Suppressor macrophage treated with lipopolysaccharide for 1 hour (primary cell): ENCODE measurements around the gene PC.
"Not testable (repeated sequence)": the region's sequence is repeated elsewhere in the genome, so short reads cannot be mapped to it uniquely, and the experiment has no call there.

Experiments
- DNase-seq, 3 donors: peaks; one replicate each; pipeline ENCODE4 v3.0.0-alpha.2; 2020 to 2022

The PC gene, protein sequence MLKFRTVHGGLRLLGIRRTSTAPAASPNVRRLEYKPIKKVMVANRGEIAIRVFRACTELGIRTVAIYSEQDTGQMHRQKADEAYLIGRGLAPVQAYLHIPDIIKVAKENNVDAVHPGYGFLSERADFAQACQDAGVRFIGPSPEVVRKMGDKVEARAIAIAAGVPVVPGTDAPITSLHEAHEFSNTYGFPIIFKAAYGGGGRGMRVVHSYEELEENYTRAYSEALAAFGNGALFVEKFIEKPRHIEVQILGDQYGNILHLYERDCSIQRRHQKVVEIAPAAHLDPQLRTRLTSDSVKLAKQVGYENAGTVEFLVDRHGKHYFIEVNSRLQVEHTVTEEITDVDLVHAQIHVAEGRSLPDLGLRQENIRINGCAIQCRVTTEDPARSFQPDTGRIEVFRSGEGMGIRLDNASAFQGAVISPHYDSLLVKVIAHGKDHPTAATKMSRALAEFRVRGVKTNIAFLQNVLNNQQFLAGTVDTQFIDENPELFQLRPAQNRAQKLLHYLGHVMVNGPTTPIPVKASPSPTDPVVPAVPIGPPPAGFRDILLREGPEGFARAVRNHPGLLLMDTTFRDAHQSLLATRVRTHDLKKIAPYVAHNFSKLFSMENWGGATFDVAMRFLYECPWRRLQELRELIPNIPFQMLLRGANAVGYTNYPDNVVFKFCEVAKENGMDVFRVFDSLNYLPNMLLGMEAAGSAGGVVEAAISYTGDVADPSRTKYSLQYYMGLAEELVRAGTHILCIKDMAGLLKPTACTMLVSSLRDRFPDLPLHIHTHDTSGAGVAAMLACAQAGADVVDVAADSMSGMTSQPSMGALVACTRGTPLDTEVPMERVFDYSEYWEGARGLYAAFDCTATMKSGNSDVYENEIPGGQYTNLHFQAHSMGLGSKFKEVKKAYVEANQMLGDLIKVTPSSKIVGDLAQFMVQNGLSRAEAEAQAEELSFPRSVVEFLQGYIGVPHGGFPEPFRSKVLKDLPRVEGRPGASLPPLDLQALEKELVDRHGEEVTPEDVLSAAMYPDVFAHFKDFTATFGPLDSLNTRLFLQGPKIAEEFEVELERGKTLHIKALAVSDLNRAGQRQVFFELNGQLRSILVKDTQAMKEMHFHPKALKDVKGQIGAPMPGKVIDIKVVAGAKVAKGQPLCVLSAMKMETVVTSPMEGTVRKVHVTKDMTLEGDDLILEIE

DNA sequence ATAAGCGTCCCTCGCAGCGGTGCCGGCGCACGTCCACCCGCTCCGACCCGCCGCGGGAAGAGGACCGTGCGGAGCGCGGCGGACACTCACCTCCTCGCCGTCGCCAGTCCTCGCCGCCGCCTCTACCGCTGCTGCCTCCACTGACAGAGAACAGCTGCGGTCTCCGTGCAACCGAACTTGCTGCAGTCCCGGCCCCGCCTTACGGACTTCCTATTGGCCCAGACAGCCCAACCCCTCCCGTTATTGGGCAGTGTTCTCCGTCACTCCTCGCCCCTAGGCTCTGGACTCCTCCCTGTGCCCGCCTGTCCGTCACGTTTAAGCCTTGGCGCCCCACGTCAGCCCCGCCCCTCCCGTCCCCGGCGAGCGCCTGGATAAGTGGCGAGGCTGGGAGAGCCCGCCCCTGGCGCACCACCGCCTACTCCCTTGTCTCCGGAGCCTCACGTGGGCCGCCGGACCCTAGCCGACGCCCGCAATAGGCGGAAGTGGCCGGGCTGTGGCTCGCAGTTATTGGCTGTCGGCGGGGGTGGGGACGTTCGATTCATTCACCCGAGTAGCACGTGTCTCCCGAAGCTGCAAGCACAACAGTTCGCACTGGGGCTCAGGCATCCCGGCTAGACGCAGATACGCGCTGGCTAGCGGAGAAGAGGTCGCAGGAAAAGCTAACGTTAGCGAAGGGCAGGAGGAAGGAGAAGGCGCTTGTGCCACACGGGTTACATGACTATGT is at the start of gene PC:
Gene PC (minus strand): TSS at position 152 of the 724 bp plus-strand sequence. CDS start 86,224 bp downstream, outside the sequence.
- DNase-seq = peak; percentile 99

DNA sequence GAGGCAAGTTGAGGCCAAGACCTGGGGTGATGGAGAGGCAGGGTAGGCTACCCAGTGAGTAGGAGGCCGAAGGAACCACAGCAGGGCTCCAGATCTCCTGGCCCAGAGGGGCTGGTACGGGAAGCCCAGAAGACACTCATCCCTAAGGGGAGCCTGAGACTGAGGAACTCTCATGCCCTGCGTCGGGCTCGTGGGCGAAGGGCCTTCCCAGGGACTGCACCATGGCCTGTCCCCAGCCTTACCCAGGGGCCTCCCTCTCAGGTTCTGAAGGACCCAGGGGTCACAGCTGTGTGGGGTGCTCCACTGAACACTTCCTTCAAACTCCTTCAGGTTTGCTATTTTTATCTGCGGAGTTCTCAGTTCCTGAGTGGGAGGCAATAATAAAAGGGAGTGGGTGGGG is 48.9 kb upstream of the PC start:
- peak; percentile 59 to 84 (median 75) for DNase-seq

DNA sequence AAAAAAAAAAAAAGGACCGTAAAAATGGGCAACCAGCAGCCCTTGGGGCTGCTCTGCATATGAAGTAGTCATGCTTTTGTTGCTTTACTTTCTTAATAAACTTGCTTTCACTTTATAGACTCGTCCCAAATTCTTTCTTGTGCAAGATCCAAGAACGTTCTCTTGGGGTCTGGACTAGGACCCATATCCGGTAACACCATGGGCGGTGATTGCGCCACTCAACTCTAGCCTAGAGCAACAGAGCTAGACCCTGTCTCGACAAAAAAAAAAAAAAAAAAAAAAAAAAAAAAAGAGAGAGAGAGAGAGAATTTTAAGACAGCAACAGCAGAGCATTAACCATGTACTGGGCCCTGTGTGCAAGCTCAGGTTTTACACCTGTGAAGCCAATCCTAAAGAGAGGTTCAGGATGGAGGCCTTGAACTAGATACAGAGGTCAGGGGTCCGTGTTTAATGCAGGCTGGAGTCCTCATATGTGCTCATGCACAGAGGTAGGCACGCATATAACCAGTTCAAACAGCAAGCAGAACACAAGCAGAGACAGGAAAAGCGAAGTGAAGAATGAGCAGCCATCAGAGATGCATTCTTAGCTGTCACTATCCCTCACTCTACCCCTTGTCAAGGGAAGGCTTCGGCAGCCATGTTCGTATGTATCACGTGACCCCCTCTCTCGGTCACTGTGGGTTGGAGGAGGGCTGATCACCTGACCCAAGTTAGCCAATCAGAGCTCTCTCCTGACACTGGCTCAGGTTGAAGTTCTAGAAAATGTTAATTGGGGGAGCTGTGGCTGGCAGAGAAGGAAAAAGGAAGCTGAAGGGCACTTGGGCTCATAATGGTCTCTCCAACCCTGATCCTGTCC is 48.1 kb upstream of the PC start:
- DNase-seq = peak in 1 of 3 donors; percentile 28

DNA sequence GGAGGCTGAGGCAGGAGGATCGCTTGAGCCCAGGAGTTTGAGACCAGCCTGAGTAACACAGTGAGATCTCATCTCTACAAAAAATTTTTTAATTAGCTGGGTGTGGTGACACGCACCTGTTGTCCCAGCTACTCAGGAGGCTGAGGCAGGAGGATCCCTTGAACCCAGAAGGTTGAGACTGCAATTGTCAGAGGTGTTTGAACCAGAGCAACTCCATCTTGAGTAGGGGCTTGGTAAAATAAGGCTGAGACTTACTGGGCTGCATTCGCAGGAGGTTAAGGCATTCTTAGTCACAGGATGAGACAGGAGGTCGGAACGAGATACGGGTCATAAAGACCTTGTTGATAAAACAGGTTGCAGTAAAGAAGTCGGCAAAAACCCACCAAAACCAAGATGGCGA is 47.0 kb upstream of the PC start:
- not testable (repeated sequence) for DNase-seq

DNA sequence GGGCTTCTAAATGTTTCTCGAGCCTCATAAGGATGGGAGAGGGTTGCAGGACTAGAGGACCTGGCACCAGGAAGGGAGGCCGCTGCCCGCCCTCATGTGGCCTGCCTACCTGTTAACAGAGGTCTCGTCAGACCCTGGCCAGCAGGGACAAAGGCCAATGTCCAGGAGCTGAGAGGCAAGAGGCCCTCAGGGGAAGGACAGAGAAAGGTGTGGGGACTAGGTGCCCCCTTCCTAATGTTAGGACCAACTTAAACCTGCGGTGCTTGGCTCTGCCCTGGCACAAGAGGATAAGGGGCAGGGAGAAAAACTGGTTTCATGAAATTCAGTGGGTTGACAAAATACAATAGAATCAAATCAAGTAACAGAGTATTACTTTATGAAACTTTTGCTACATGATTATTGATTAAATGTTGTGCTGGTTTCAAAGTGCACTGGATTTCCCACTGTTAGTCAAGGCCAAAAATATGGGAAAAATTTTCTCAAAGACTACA is 44.8 kb upstream of the PC start:
- no peak for DNase-seq

DNA sequence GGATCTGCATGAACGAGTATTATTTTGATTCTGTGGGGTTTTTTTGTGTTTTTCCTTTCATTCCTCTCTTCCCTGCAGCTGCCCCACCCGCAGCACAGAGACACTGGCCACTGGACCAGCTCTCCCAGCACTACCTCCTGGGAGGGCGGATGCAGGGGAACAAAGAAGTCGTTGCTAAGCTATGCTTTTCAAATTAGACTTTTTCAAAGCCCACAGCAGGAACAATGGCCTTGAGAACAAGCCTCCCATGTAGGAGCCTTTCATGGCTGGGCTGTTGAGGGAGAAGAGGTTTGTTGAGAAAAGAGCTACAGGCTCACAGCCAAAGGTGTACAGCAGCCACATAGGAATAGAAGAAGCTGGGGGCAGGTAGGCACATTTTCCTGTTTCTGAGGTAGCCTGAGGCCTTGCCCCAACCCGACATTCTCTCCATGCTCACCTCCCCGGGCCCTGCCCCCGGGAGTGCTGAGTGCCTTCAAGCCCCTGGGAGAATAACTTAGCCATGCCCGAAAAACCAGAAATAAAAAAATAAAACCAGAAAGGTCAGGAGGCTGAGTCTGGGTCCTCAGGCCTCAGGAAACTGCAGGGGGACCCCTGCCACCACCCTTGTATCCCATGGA is 44.2 kb upstream of the PC start:
- DNase-seq = no peak

DNA sequence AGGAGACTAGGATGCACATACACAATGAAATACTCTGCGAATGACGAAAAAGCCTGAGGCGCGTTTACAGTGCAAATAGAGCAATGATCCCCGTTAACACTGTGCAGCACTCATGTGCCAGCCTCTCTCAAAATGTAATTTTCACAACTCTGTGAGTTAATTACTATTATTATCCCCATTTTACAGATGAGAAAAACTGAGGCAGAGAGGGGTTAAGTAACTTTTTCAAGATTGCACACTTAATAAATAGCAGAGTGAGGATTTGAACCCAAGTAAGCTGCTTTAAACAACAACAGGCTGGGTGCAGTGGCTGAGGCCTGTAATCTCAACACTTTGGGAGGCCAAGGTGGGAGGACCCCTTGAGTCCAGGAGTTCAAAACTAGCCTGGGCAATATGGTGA is 43.1 kb upstream of the PC start:
- DNase-seq = no peak

DNA sequence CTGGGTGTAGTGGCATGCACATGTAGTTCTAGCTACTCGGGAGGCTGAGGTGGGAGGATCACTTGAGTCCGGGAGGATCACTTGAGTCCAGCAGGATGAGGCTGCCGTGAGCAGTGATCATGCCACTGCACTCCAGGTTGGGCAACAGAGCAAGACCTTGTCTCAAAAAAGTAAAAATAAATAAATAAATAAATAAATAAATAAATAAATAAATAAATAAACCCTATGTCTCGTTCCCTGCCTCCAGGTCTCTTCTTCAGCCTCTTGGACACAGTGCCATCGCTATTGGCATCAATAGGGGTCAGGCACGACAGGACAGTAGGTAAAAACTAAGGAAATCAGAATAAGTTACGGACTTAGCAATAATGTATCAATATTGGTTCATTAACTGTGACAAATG is 41.4 kb upstream of the PC start:
- no peak for DNase-seq

DNA sequence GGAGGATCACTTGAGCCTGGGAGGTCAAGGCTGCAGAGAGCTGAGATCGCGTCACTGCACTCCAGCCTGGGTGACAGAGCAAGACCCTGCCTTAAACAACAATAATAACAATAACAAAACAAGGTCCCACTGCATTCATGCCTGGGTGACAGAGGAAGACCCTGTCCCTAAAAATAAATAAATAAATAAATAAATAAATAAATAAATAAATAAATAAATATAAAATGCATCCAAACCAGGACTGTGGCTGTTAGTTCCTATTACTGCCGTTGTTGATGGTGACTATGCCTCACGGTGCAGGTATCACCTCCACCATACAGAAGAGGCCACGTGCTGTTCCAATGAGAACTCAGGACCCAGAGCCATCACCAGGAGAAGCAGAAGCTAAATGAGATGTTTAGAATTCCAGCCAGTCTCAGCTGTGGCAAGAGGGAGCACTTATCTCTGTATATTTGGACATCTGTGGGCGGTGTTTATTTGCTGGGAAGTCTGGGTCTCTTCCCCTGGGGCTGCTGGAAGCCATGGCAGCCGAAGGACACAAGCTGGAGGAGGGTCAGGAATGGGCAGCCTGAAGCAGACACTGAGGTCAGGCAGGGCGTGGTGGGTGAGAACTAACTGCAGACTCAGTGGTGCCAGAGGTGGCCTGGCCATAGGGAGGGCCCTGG is 38.6 kb upstream of the PC start:
- DNase-seq = no peak

DNA sequence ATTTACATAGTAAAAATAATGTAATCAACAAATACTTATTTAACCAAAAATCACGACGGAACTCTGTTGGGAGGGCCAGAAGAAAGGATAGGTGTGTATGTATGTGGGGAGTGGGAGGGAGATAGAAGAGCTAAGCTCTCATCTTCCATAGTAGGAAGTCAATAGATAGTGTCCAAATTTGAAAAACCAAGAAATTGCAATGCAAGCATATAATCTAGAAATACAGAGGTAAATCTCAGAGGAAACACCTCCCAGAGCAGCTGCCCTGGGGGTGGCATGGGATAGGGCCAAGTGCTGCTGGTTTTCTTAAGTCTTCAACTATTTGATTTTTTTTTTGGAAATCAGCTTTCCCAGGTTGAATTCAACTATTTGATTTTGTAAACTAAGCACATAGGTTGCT is 33.9 kb upstream of the PC start:
- DNase-seq = no peak

DNA sequence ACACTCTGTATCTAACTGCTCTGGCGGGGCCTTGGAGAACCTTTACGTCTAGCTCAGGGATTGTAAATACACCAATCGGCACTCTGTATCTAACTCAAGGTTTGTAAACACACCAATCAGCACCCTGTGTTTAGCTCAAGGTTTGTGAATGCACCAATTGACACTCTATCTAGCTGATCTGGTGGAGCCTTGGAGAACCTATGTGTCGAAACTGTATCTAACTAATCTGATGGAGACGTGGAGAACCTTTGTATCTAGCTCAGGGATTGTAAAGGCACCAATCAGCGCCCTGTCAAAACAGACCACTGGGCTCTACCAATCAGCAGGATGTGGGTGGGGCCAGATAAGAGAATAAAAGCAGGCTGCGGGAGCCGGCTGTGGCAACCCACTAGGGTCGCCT is 31.2 kb upstream of the PC start:
- not testable (repeated sequence) for DNase-seq

DNA sequence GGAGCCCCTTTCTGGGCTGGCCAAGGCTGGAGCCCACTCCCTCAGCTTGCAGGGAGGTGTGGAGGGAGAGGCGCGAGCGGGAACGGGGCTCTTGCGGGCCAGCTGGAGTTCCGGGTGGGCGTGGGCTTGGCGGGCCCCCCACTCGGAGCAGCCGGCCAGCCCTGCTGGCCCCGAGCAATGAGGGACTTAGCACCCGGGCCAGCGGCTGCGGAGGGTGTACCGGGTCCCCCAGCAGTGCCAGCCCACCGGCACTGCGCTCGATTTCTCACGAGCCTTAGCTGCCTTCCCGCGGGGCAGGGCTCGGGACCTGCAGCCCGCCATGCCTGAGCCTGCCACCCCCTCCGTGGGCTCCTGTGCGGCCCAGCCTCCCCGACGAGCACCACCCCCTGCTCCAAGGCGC is 30.6 kb upstream of the PC start:
- DNase-seq = not testable (repeated sequence)

DNA sequence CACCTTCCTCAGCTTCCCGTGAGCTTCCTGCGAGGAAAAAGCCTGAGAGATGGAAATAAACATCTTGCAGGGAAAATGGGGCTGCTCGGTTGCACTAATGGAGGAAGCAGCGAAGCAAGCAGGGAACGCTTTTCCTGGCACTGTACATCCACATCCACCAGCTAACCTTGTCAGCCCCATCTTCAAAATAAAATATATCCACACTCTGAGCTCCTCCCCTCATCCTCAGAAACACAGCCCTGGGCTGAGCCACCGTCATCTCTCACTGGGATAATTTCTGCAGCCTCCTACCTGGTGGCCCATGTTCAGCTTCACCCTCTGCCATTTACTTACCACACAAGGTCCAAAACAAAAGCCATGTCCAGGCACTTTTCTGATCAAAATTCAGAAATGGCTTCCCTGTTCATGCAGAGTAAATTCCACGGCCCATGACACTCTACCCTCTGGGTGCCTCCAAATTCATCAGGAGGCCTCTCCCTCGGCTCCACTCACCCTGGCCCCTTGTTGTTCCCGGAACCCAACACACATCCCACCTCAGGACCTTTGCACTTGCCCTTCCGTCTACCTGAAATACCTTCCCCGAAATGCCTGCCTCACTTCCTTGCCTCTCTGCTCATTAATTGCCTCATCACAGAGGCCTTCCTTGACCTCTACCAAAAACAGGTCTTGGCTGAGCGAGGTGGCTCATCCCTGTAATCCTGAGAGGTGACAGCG is 29.9 kb upstream of the PC start:
- DNase-seq = no peak

DNA sequence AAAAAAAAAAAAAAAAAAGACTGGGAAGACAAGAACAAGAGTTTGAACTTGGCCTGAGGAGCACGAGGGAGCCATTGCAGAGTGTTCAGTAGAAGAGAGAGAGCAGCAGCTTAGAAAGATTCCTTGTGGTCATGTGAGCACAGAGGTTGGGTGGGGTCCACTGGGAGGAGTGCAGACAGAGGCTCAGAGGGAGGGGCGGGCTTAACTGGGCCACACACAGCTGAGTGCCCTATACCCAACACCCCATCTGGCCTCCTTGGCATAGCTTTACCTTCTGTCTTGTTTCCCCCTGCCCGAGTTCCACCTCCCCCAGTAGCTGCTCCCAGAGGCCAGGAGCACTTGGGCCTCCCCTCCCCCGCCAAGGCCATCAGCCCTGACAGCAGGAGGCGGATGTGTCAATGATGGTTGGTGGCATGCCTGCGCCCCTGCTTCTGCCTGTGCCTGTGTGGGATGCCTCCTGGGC is 29.0 kb upstream of the PC start:
- DNase-seq = peak in 1 of 3 donors; percentile 30

DNA sequence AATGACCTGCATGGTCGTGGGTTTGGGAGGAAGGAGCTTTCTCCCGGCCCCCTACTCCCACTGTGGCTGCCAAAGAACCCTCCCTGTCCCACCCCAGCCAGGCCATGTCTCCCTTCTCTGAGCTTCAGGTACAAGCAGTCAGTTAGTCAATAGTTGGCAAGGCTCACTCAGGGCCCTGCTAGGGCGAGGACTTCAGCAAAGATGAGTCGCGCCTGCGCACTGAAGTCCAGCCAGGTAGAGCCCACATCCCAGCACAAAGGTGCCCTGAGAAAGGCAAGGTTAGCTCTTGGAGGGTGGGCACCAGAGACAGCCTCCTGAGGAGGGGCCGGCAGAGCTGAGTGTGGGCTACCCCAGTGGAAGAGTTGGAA is 28.0 kb upstream of the PC start:
- DNase-seq = no peak

DNA sequence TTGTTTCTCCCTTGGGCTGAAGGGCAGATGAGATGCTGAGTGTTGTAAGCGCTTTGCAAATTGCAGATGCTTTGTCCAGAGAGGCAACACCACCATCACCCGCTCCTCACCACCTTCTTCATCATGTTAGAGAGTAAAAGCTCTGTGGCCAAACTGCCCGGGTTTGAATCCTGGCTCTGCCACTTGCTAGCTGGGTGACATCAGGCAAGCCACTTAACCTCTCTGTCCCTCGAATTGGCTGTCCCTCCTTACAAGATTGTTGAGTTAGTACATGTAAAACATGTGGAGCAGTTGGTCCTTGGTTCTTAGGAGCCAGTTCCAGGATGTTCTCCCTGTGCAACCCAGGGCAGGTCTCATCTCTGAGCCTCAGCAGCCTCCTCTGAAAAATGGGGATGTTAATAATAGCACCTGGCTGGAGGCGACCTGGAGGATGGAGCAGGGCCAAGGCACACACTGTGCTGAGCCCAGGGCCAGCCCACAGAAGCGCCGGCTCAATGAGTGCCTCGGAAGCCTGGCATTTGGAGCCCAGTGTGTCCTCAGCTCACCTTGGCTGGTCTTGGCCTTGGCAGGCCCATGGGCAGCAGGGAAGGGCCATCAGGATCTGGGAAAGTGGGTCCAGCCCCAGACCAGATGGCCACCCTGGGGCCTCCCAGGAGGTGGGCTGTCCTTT is 27.5 kb upstream of the PC start:
- DNase-seq = no peak

DNA sequence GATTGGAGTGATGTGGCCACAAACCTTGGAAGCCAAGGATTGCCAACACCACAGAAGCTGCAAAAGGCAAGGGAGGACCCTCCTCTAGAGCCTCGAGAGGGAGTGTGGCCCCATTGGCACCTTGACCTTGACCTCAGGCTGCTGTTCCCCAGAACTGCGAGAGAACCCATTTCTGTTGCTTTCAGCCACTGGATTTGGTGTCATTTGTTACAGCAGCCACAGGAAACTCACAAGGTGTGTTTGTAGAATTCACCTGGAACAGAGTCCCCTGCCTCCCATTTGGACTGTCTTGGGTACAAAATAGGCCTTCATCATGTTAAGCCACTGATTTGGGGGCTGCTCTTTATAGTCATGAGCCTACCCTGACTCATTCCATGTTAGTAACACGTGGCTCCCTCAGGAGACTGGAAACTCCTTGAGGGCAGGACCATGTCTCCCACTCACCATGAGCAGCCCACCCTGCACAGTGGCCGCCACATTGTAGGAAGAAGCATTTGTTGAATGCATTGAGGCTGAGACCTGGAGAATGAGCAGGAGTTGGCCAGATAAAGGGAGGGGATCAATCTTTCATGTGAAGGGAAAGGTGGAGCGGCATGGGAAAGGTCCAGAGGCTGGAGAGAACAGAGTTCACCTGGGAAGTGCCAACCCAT is 25.2 kb upstream of the PC start:
- DNase-seq = no peak

DNA sequence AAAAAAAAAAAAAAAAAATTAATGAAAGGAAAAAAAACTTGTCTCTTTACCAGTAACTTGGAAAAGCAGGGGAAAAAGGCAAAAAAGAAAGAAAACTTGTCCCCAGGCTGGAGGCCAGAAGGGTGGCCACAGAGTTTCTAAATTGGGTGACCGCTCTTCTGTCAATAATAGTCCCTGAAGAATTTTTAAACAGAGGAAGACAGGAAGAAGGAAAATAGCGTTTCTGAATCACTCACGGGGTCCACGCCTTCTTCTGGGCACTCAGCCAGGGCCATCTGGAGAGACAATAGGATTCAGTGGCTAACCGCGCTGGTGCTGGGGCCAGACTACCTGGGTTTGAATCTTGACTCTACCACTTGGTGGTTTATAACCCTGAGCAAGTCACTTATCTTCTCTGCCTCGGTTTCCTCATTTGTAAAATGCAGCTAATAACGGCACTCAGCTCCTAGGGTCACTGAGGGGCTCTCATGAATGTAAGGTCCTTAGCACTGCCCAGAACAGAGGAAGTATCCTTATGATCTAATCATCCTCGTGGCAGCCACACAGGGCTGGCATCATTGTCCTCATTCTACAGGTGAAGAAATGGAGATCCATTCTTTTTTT is 23.9 kb upstream of the PC start:
- peak; percentile 87 to 90 (median 90) for DNase-seq
